H1 (cell line): ENCODE measurements around the gene PTCRA. TPM values are rescaled to one million over a fixed set of nuclear protein-coding genes. Genes with fewer than 3 reads are reported as not detected.

Source experiments
- CTCF ChIA-PET: fragments of 300-600 bp; sonication (Branson Sonifier 250); formaldehyde crosslinking; loops from one replicate; lab custom pipeline; 2021; ENCODE audit not compliant: partially characterized antibody; lab: Charles Lee
- POLR2A ChIA-PET: fragments of 300-600 bp; sonication (Branson Sonifier 250); formaldehyde crosslinking; loops from one replicate; lab custom pipeline; 2021; ENCODE audit warnings: inconsistent platforms; ENCODE audit not compliant: partially characterized antibody; lab: Charles Lee
- DNase-seq, 2 experiments: peaks; one replicate each; pipeline versions ENCODE4 v3.0.0 to v3.0.0-alpha.2; 2010 to 2022; ENCODE audit warnings: low spot score in 2 of 2, low read depth in 1 of 2, mixed read lengths in 1 of 2
- FAIRE-seq: peaks from 2 replicates; lab custom pipeline; 2011; peaks lifted over from hg19 to GRCh38; lab: Jason Lieb, UNC
- H2AFZ ChIP-seq: 2 replicates; pipeline ENCODE4 v1.8.1; 2012; ENCODE audit warnings: low read length, inconsistent platforms
- H2AK5ac ChIP-seq: 2 replicates; pipeline ENCODE4 v1.6.1; 2013; ENCODE audit warnings: low read depth, low read length
- H2BK120ac ChIP-seq: replicated peaks from 2 replicates; pipeline ENCODE3; 2013; ENCODE audit warnings: low read depth, low read length, inconsistent platforms
- H2BK12ac ChIP-seq: 2 replicates; pipeline ENCODE4 v1.6.1; 2013; ENCODE audit warnings: low read depth, low read length
- H2BK15ac ChIP-seq: 2 replicates; pipeline ENCODE4 v1.6.1; 2013; ENCODE audit warnings: low read length
- H2BK20ac ChIP-seq: 2 replicates; pipeline ENCODE4 v1.6.1; 2013; ENCODE audit warnings: low read length
- H2BK5ac ChIP-seq: 2 replicates; pipeline ENCODE4 v1.6.1; 2013; ENCODE audit warnings: low read depth, low read length
- H3K14ac ChIP-seq: 2 replicates; pipeline ENCODE4 v1.6.1; 2013; ENCODE audit warnings: inconsistent platforms; ENCODE audit not compliant: insufficient read length
- H3K18ac ChIP-seq: 2 replicates; pipeline ENCODE4 v1.6.1; 2013; ENCODE audit warnings: low read length; ENCODE audit errors: extremely low read depth
- H3K23ac ChIP-seq: 2 replicates; pipeline ENCODE4 v1.6.1; 2013; ENCODE audit warnings: inconsistent platforms; ENCODE audit not compliant: insufficient read length
- H3K23me2 ChIP-seq: 2 replicates; pipeline ENCODE4 v1.6.1; 2013; ENCODE audit warnings: low read depth, low read length
- H3K27ac ChIP-seq: 2 replicates; pipeline ENCODE4 v1.6.1; 2011; ENCODE audit warnings: low read depth, low read length, inconsistent platforms
- H3K27me3 ChIP-seq, 4 experiments: replicated peaks in 1 of 4; 1 replicate in 1 of 4; 2 replicates in 3 of 4; pipeline versions ENCODE4 v1.6.1 to v1.8.1; 2011 to 2013; ENCODE audit warnings: low read length in 3 of 4, mild to moderate bottlenecking in 3 of 4, inconsistent platforms in 2 of 4, mixed read lengths in 2 of 4, moderate library complexity in 1 of 4; ENCODE audit not compliant: control insufficient read depth in 3 of 4, insufficient read depth in 3 of 4; ENCODE audit errors: extremely low read depth in 1 of 4
- H3K36me3 ChIP-seq, 4 experiments: 2 replicates each; pipeline versions ENCODE4 v1.6.1 to v1.8.1; 2011 to 2013; ENCODE audit warnings: mild to moderate bottlenecking in 4 of 4, low read length in 3 of 4, moderate library complexity in 2 of 4, control low read depth in 1 of 4, inconsistent platforms in 1 of 4; ENCODE audit not compliant: insufficient read depth in 4 of 4, control insufficient read depth in 2 of 4
- H3K4ac ChIP-seq: replicated peaks from 2 replicates; pipeline ENCODE3; 2013; ENCODE audit warnings: low read length, low read depth, mixed read lengths, inconsistent platforms; ENCODE audit not compliant: insufficient read length
- H3K4me1 ChIP-seq, 4 experiments: replicated peaks in 1 of 4; 1 replicate in 1 of 4; 2 replicates in 3 of 4; pipeline versions ENCODE4 v1.6.1 to v1.8.1; 2011 to 2013; ENCODE audit warnings: low read length in 3 of 4, inconsistent platforms in 2 of 4, mixed read lengths in 1 of 4; ENCODE audit not compliant: insufficient read depth in 4 of 4, control insufficient read depth in 3 of 4
- H3K4me2 ChIP-seq, 2 experiments: 2 replicates each; pipeline versions ENCODE4 v1.6.1 to v1.8.1; 2011 to 2013; ENCODE audit warnings: low read depth in 2 of 2, low read length in 2 of 2, control low read depth in 1 of 2, inconsistent platforms in 1 of 2, mild to moderate bottlenecking in 1 of 2; ENCODE audit not compliant: insufficient read depth in 1 of 2
- H3K4me3 ChIP-seq, 4 experiments: fragments of 200-600, 300-600 bp in 1 of 4; sonication (generic), shearing (Covaris generic), sonication (Bioruptor Twin) in 1 of 4; 2 replicates each; pipeline versions ENCODE4 v1.5.1 to v1.8.1; 2011 to 2016; ENCODE audit warnings: low read length in 4 of 4, low read depth in 3 of 4, control low read depth in 2 of 4, inconsistent platforms in 2 of 4, mild to moderate bottlenecking in 2 of 4, mixed read lengths in 1 of 4, moderate library complexity in 1 of 4; ENCODE audit not compliant: insufficient read depth in 2 of 4; ENCODE audit errors: extremely low read depth in 1 of 4
- H3K56ac ChIP-seq: replicated peaks from 2 replicates; pipeline ENCODE3; 2013; ENCODE audit warnings: low read depth, mild to moderate bottlenecking, mixed read lengths, low read length, inconsistent platforms; ENCODE audit not compliant: insufficient read length
- H3K79me1 ChIP-seq: 2 replicates; pipeline ENCODE4 v1.6.1; 2013; ENCODE audit warnings: low read depth, low read length, control low read depth
- H3K79me2 ChIP-seq, 2 experiments: 2 replicates each; pipeline versions ENCODE4 v1.6.1 to v1.8.1; 2012 to 2013; ENCODE audit warnings: low read length in 2 of 2, mild to moderate bottlenecking in 2 of 2, inconsistent platforms in 1 of 2; ENCODE audit not compliant: insufficient read depth in 2 of 2, control insufficient read depth in 1 of 2
- H3K9ac ChIP-seq, 4 experiments: replicated peaks in 1 of 4; 1 replicate in 1 of 4; 2 replicates in 3 of 4; pipeline versions ENCODE4 v1.6.1 to v1.8.1; 2011 to 2013; ENCODE audit warnings: low read depth in 3 of 4, low read length in 3 of 4, control low read depth in 2 of 4, mild to moderate bottlenecking in 2 of 4, moderate library complexity in 2 of 4, inconsistent platforms in 1 of 4; ENCODE audit errors: extremely low read depth in 1 of 4
- H3K9me3 ChIP-seq, 2 experiments: 2 replicates each; pipeline versions ENCODE4 v1.6.1 to v1.8.1; 2012 to 2013; ENCODE audit warnings: mild to moderate bottlenecking in 2 of 2, moderate library complexity in 2 of 2, control low read depth in 1 of 2, inconsistent platforms in 1 of 2, low read depth in 1 of 2, low read length in 1 of 2, mixed read lengths in 1 of 2; ENCODE audit not compliant: insufficient read depth in 2 of 2
- H4K20me1 ChIP-seq, 2 experiments: replicated peaks in 1 of 2; 2 replicates each; pipeline versions ENCODE3 to v1.8.1; 2011 to 2013; ENCODE audit warnings: inconsistent platforms in 2 of 2, low read length in 2 of 2, mild to moderate bottlenecking in 1 of 2; ENCODE audit not compliant: insufficient read depth in 2 of 2, control insufficient read depth in 1 of 2
- H4K5ac ChIP-seq: 2 replicates; pipeline ENCODE4 v1.6.1; 2013; ENCODE audit warnings: low read length, low read depth, mixed read lengths, inconsistent platforms; ENCODE audit not compliant: insufficient read length
- H4K8ac ChIP-seq: 2 replicates; pipeline ENCODE4 v1.8.0; 2013; ENCODE audit warnings: mild to moderate bottlenecking, moderate library complexity, low read length, inconsistent platforms; ENCODE audit not compliant: insufficient read depth; ENCODE audit errors: extremely low read depth
- H4K91ac ChIP-seq: replicated peaks from 2 replicates; pipeline ENCODE3; 2013; ENCODE audit warnings: low read length, mixed read lengths, inconsistent platforms; ENCODE audit not compliant: insufficient read length
- CEBPB ChIP-seq: IDR thresholded peaks from 2 replicates; pipeline ENCODE4 v1.6.1; 2012; ENCODE audit warnings: low read depth, low read length
- E2F6 ChIP-seq: IDR thresholded peaks from 2 replicates; pipeline ENCODE4 v1.6.1; 2012; ENCODE audit warnings: inconsistent platforms
- PHF8 ChIP-seq: fragments of 200-600 bp; sonication (generic); conservative IDR thresholded peaks from 2 replicates; pipeline ENCODE4 v1.7.1; 2012; ENCODE audit warnings: low read depth, mild to moderate bottlenecking, inconsistent platforms, low read length, moderate library complexity
- SIRT6 ChIP-seq: IDR thresholded peaks from one replicate; pipeline ENCODE4 v1.7.1; 2012; ENCODE audit warnings: low read length, inconsistent platforms
- SP2 ChIP-seq: IDR thresholded peaks from 2 replicates; pipeline ENCODE4 v1.6.1; 2012; ENCODE audit warnings: mild to moderate bottlenecking, low read length, inconsistent platforms
- TAF7 ChIP-seq: optimal IDR thresholded peaks from 2 replicates; pipeline ENCODE3; 2011; ENCODE audit warnings: low read depth, mild to moderate bottlenecking, inconsistent platforms, low read length, moderate library complexity, borderline replicate concordance
- ZNF274 ChIP-seq: IDR thresholded peaks from 2 replicates; pipeline ENCODE4 v1.7.0; 2012; ENCODE audit warnings: low read length, borderline replicate concordance; ENCODE audit errors: extremely low read depth
- WGBS, 2 experiments: shearing (Covaris generic) in 1 of 2; methylation state at CpG; one replicate each; pipeline versions ENCODE4 v1.1.6 to v1.1.7; 2013 to 2015; ENCODE audit warnings: low lambda C conversion rate in 2 of 2, mixed read lengths in 2 of 2, inconsistent platforms in 1 of 2, low coverage in 1 of 2, missing lambda C conversion rate in 1 of 2; ENCODE audit not compliant: insufficient replicate concordance in 2 of 2, insufficient coverage in 1 of 2, insufficient read length in 1 of 2; ENCODE audit errors: extremely low coverage in 1 of 2, missing lambda C conversion rate in 1 of 2; 5-methylcytosine and 5-hydroxymethylcytosine counted together
- polyA plus RNA-seq, 7 experiments: library from polyadenylated mRNA; depleted of rRNA in 3 of 7; stranded (reverse) in 5 of 7; unstranded in 2 of 7; fragments of >200 nt in 5 of 7; fragments of 200-250 nt in 2 of 7; gene quantifications; 1 replicate in 5 of 7; 2 replicates in 1 of 7; 4 replicates in 1 of 7; pipeline versions ENCODE4 v1.2.1 to v1.2.3, GENCODE V29; 2011 to 2013; ENCODE audit warnings: missing spikeins in 2 of 7, mixed read lengths in 2 of 7
- total RNA-seq: library from RNA; stranded (reverse); fragmentation: NEBNext Ultra II Directional; extraction: Animal tissue kit (Norgen Biotek cat#: 25700); gene quantifications from 2 replicates; pipeline ENCODE4 v1.2.1, GENCODE V29; 2021

PTCRA gene
- total and polyA plus RNA-seq, 2 of the 8 experiments (the other 6 are each of a cell fraction or from before 2014, with no cell fraction given), result not detected

GRCh38 chr6:42896178-42896719 is 19.6 kb upstream of the PTCRA start:
- Histone ChIP-seq H2BK120ac (no peak overlapping the region), H3K79me1 (no peaks in the 10 kb centered on the region), H4K5ac (no peak overlapping the region), H3K4me1 (peaks cover 1 to 8% (median 7%) of the 10 kb centered on the region in 4 experiments; a peak in 6 of 7 replicates), H3K27me3 (no peaks in the 10 kb centered on the region), H2BK5ac (no peak overlapping the region), H2AK5ac (no peak overlapping the region), H3K9ac (no peak overlapping the region), H4K20me1 (no peaks in the 10 kb centered on the region), H2BK12ac (no peak overlapping the region), H4K8ac (no peak overlapping the region), H3K4me3 (no peak overlapping the region), H4K91ac (no peak overlapping the region), H3K27ac (no peak overlapping the region), H3K14ac (no peak overlapping the region), H3K4ac (no peak overlapping the region), H3K79me2 (no peaks in the 10 kb centered on the region), H3K36me3 (no peaks in the 10 kb centered on the region), H3K9me3 (no peaks in the 10 kb centered on the region), H3K4me2 (no peak overlapping the region)
- ChIA-PET POLR2A (interaction anchor here (0.7 to 1.4 kb wide), 4 partner anchors 8 to 125 kb away, joined by 3 to 4 read pairs (median 4); no protein-coding TSS in a partner anchor), CTCF (interaction anchor here (0.5 to 0.9 kb wide), 2 partner anchors 295 to 732 kb away, joined by 3 read pairs; no protein-coding TSS in a partner anchor)
- no peak for DNase-seq
- no peak for FAIRE-seq
- TF ChIP-seq SP2, result no peak
- TF ChIP-seq E2F6, result no peak
- TF ChIP-seq TAF7, result no peak
- no peak for TF ChIP-seq CEBPB
- TF ChIP-seq SIRT6, result no peak
- TF ChIP-seq ZNF274, result no peak
- no peak for TF ChIP-seq PHF8
- TF ChIP-seq, all 59 proteins: peak for 0
- Histone ChIP-seq H2BK20ac (no peak overlapping the region), H3K56ac (no peak overlapping the region), H2AFZ (no peak overlapping the region), H3K23me2 (no peaks in the 10 kb centered on the region), H3K18ac (no peak overlapping the region), H2BK15ac (no peak overlapping the region), H3K23ac (no peak overlapping the region)
- 93% methylated on average over 10 of the region's 10 CpGs; no CpG with 5 or more reads in 1 of the 2 experiments for WGBS, 2 experiments
